MCF 10A (cell line): ENCODE results near the gene GPR157. TPM values are rescaled to one million over a fixed set of nuclear protein-coding genes. Genes with fewer than 3 reads are reported as not detected.
"Not testable (repeated sequence)": the region's sequence is repeated elsewhere in the genome, so short reads cannot be mapped to it uniquely, and the experiment has no call there.

Experiments used
- BruUV-seq: library from RNA; stranded (reverse); fragments of 400-500 nt; replicated peaks from 2 replicates; lab custom pipeline; 2021; lab: Mats Ljungman, UMichigan
- CTCF ChIA-PET: fragments of 300-600 bp; sonication (Branson Sonifier 250); formaldehyde crosslinking; extraction: SDS; loops from one replicate; lab custom pipeline; 2021; ENCODE audit warnings: antibody characterized with exemption, inconsistent platforms; lab: Yijun Ruan, JAX
- POLR2A ChIA-PET: fragments of 300-600, 350-650 bp; sonication (Branson Sonifier 250); formaldehyde crosslinking; extraction: SDS; loops from one replicate; lab custom pipeline; 2020; ENCODE audit warnings: antibody characterized with exemption, inconsistent platforms; lab: Yijun Ruan, JAX
- DNase-seq: peaks from one replicate; pipeline ENCODE4 v3.0.0-alpha.2; 2018; ENCODE audit not compliant: unreplicated experiment
- H3K27ac Mint-ChIP-seq: one replicate; pipeline ENCODE4 v1.8.0; 2022; ENCODE audit warnings: mild to moderate bottlenecking, low read depth, mixed read lengths; ENCODE audit not compliant: unreplicated experiment
- H3K27me3 Mint-ChIP-seq: one replicate; pipeline ENCODE4 v1.8.0; 2022; ENCODE audit warnings: mixed read lengths; ENCODE audit not compliant: insufficient read depth, unreplicated experiment
- H3K36me3 Mint-ChIP-seq: one replicate; pipeline ENCODE4 v1.8.0; 2022; ENCODE audit warnings: mild to moderate bottlenecking, moderate library complexity, mixed read lengths; ENCODE audit not compliant: insufficient read depth, unreplicated experiment
- H3K4me1 Mint-ChIP-seq: one replicate; pipeline ENCODE4 v1.8.0; 2022; ENCODE audit warnings: mixed read lengths; ENCODE audit not compliant: insufficient read depth, unreplicated experiment
- H3K4me3 Mint-ChIP-seq: one replicate; pipeline ENCODE4 v1.8.0; 2022; ENCODE audit warnings: mild to moderate bottlenecking, moderate library complexity, mixed read lengths; ENCODE audit not compliant: unreplicated experiment
- H3K9me3 Mint-ChIP-seq: one replicate; pipeline ENCODE4 v1.8.0; 2022; ENCODE audit warnings: mixed read lengths; ENCODE audit not compliant: unreplicated experiment
- intact Hi-C: fragments of 100-400 bp; cut with micrococcal nuclease; formaldehyde crosslinking; loops from 2 replicates; pipeline ENCODE4 v1.14.1; 2022
- total RNA-seq: library from RNA; stranded (reverse); gene quantifications from 2 replicates; pipeline ENCODE4 v1.2.3, GENCODE V29; 2022
- TF ChIP-seq, protein P1 (sequence below): fragments of 200-600 bp; IDR thresholded peaks from one replicate; pipeline ENCODE4 v1.8.0; 2022; ENCODE audit warnings: antibody characterized with exemption, mild to moderate bottlenecking; ENCODE audit not compliant: unreplicated experiment

GPR157 gene
- total RNA-seq, 1 experiment from 2014 or later: 8.1 TPM

DNA sequence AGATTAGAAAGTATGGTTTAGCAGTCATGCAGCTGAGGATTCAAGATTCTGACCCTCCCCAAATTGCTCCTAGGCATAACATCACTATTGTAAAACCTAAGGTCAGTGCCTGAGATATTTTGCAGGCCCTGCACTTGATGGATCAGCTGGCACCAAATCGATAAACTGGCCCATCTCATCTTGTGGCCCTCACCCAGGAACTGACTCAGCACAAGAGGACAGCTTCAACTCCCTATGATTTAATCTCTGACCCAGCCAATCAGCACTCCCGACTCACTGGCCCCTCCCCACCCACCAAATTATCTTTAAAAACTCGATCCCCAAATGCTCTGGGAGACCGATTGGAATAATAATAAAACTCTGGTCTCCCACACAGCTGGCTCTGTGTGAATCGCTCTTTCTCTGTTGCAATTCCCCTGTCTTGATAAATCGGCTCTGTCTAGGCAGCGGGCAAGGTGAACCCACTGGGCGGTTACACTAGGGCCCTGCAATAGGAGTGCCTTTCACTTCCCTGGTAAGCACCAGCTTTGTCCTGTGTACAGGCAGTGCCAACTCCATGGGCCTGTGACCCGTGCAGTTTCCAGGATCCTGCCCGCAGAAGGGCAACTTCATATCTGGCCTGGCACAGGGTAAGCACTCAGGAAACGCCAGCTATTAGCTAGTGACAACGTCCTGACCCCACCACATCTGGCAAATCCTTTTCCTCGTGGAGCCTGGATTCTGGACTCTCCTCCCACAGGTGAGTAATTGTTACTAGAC, 30.8 kb downstream of the GPR157 start:
- ChIA-PET CTCF (interaction anchor here (0.5 to 1.2 kb wide), 4 partner anchors 13 to 241 kb away, joined by 3 to 4 read pairs (median 4); no protein-coding TSS in a partner anchor), POLR2A (interaction anchor here (0.7 to 1.5 kb wide), 3 partner anchors 10 to 17 kb away, joined by 3 to 4 read pairs (median 3); no protein-coding TSS in a partner anchor)
- Mint-ChIP-seq H3K4me3 (no peak overlapping the region), H3K9me3 (no peaks in the 10 kb centered on the region), H3K27ac (no peak overlapping the region), H3K4me1 (no peaks in the 10 kb centered on the region), H3K36me3 (peaks cover 17% of the 10 kb centered on the region), H3K27me3 (no peaks in the 10 kb centered on the region)
- TF ChIP-seq, protein P1, sequence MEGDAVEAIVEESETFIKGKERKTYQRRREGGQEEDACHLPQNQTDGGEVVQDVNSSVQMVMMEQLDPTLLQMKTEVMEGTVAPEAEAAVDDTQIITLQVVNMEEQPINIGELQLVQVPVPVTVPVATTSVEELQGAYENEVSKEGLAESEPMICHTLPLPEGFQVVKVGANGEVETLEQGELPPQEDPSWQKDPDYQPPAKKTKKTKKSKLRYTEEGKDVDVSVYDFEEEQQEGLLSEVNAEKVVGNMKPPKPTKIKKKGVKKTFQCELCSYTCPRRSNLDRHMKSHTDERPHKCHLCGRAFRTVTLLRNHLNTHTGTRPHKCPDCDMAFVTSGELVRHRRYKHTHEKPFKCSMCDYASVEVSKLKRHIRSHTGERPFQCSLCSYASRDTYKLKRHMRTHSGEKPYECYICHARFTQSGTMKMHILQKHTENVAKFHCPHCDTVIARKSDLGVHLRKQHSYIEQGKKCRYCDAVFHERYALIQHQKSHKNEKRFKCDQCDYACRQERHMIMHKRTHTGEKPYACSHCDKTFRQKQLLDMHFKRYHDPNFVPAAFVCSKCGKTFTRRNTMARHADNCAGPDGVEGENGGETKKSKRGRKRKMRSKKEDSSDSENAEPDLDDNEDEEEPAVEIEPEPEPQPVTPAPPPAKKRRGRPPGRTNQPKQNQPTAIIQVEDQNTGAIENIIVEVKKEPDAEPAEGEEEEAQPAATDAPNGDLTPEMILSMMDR: no peak
- intact Hi-C loops: no loop called here
- DNase-seq: no peak
- BruUV-seq: no TSS peak

DNA sequence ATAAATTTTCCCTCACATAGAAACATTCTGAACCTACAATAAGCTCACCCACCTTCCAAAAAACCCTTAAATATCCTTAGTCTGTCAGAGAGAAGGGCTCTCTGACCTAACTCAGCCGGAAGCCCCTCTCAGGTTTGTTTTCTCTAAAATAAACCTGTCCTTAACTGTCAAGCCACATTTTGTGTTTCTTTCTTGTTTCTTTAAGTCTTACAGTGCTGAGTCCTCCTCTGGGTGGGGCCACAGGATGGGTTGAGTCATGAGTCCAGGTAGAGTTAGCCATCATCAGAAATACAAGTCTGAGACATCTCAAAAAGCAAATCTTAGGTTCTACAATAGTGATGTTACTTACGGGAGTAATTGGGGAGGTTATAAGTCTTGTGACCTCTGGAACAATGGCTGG, 33.1 kb downstream of the GPR157 start:
- ChIA-PET POLR2A (no interaction called here), CTCF (interaction anchor here (0.8 kb wide), 1 partner anchor 13 kb away, joined by 3 read pairs; no protein-coding TSS in a partner anchor)
- Mint-ChIP-seq H3K4me3 (no peak overlapping the region), H3K36me3 (no peaks in the 10 kb centered on the region), H3K27me3 (no peaks in the 10 kb centered on the region), H3K4me1 (no peaks in the 10 kb centered on the region), H3K27ac (no peak overlapping the region), H3K9me3 (no peaks in the 10 kb centered on the region)
- TF ChIP-seq, protein P1: no peak
- DNase-seq: no peak
- intact Hi-C loops: no loop called here
- BruUV-seq: no TSS peak

DNA sequence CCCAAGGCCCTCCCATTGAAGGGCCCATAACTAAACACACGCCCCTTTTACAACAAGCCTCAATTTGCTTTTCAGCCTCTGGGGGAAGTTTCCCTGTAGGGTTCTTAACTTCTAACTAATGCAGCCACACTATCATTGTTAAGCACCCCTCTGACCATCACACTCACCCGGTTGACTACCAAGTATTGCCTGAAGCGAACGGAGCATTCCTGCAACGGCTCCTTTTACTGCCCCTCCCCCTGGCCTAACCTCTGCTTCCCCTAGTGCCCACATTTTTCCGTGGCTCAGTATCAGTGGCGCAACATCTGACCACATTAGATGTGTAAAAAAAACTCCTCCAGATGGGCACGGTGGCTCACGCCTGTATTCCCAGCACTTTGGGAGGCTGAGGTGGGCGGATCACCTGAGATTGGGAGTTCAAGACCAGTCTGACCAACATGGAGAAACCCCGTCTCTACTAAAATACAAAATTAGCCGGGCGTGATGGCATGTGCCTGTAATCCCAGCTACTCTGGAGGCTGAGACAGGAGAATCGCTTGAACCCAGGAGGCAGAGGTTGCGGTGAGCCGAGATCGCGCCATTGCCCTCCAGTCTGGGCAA, 34.8 kb downstream of the GPR157 start:
- H3K27me3 Mint-ChIP-seq, H3K4me3 Mint-ChIP-seq, intact Hi-C loops, H3K36me3 Mint-ChIP-seq, H3K9me3 Mint-ChIP-seq, H3K27ac Mint-ChIP-seq, DNase-seq, H3K4me1 Mint-ChIP-seq, BruUV-seq, CTCF ChIA-PET: not testable (repeated sequence)
- POLR2A ChIA-PET: interaction anchor here (1.0 kb wide), 1 partner anchor 9 kb away, joined by 4 read pairs; no protein-coding TSS in a partner anchor

DNA sequence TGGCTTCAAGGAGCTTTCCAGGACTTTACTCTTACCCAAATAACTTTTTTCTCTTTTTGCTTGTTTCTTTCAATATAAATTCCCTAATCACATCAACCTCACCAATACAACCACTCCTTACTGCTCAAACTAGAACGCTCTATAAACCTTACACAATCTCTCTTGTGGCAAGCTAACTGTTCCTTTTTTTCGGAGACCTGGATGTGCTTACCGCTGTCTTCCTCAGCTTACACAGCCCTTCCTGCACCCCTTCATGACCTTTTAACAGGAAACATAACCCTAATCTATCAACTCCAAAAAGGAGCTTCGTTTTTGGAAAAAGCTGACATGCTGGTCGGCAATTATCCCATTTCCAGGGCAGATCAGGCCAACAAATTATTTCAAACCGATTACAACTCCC, 35.3 kb downstream of the GPR157 start:
- H3K4me3 Mint-ChIP-seq: no peak overlapping the region
- no TSS peak for BruUV-seq
- no peak for DNase-seq
- CTCF ChIA-PET: no interaction called here
- POLR2A ChIA-PET: interaction anchor here (0.6 to 1.6 kb wide), 3 partner anchors 9 to 12 kb away, joined by 4 to 5 read pairs (median 4); no protein-coding TSS in a partner anchor
- no peaks in the 10 kb centered on the region for H3K4me1 Mint-ChIP-seq
- H3K27ac Mint-ChIP-seq: no peak overlapping the region
- H3K27me3 Mint-ChIP-seq: no peaks in the 10 kb centered on the region
- intact Hi-C loops: no loop called here
- TF ChIP-seq, protein P1: no peak
- H3K36me3 Mint-ChIP-seq: no peaks in the 10 kb centered on the region
- H3K9me3 Mint-ChIP-seq: no peaks in the 10 kb centered on the region
